Cardiac muscle cell (in vitro differentiated cells and primary cell): ENCODE data around the gene PSMC2. TPM values are rescaled to one million over a fixed set of nuclear protein-coding genes. Genes with fewer than 3 reads are reported as not detected.
A peak's percentile ranks its signal among the peaks of the same experiment; 100 is the strongest.

Experiments
- DNase-seq, 2 donors: peaks; one replicate each; pipeline versions ENCODE4 v3.0.0 to v3.0.0-alpha.2; 2010 to 2017; ENCODE audit warnings: low read depth in 1 of 2, low spot score in 1 of 2
- H3K27ac ChIP-seq: fragments of 200-600 bp; sonication (generic); 2 replicates; pipeline ENCODE4 v1.5.1; 2016
- H3K27me3 ChIP-seq: fragments of 200-600 bp; sonication (generic); 2 replicates; pipeline ENCODE4 v1.6.0; 2016; ENCODE audit warnings: control low read depth
- H3K36me3 ChIP-seq: fragments of 200-600 bp; sonication (generic); 2 replicates; pipeline ENCODE4 v1.5.1; 2016; ENCODE audit warnings: control low read depth
- H3K4me1 ChIP-seq: fragments of 200-600 bp; sonication (generic); 2 replicates; pipeline ENCODE4 v1.8.1; 2017; ENCODE audit warnings: low read depth, mild to moderate bottlenecking, mixed run types
- H3K4me3 ChIP-seq: fragments of 200-600 bp; sonication (generic); 2 replicates; pipeline ENCODE4 v1.5.1; 2016; ENCODE audit warnings: mild to moderate bottlenecking
- H3K9me3 ChIP-seq: fragments of 200-600 bp; sonication (generic); 2 replicates; pipeline ENCODE4 v1.5.1; 2017; ENCODE audit warnings: low read depth, mild to moderate bottlenecking, control low read depth
- polyA plus RNA-seq: library from polyadenylated mRNA; unstranded; fragments of >200 nt; fragmentation: Nextera tagmentation; extraction: Ambion mirVana; gene quantifications from 2 replicates; pipeline ENCODE4 v1.2.1, GENCODE V29; 2016
- total RNA-seq: library from RNA; depleted of rRNA; stranded (reverse); fragments of >200 nt; gene quantifications from 2 replicates; pipeline ENCODE4 v1.2.3, GENCODE V29; 2016
- TF ChIP-seq, protein P1 (sequence below): IDR thresholded peaks from 2 replicates; pipeline ENCODE4 v1.5.1; 2012; ENCODE audit warnings: low read depth, mild to moderate bottlenecking, low read length

Gene PSMC2
- total RNA-seq = 75.6 and 90.6 TPM in 2 replicates
- polyA plus RNA-seq = 112 and 156 TPM in 2 replicates

DNA sequence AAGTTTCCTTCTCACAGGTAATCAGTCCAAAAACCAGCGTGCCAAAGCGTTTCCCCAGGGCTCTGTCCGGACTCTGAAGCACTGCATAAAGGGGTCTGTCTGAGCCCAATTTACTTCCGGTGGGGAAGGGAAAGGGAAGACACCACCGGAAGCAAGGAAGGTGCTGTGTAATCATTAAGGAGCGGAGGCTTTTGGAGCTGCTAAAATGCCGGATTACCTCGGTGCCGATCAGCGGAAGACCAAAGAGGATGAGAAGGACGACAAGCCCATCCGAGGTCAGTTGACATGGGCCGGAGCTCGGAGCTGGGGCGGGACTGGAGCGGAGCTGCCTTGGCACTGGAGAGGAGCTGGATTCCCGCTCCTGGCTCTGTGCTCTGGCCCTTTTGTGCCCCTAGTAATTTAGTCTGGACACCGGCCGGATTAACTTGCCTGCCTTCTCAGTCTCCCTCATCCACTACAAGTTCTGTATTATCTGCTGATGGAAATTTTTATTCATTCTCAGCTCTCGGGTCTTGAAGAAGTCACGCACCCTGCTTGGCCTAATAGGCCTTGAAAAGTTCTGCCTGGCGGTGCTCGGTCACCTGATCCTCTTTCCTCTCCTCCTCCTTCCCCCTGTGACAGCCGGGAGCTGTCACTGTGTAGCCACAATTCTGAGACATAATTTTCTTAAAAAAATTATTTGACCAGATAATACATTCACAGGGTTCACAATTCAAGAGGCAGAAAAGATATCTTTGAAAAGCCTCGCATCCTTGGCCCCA, at the start of gene PSMC2:
PSMC2 (plus strand) TSS at position 137 of the 761 bp plus-strand sequence; CDS start at position 206, 69 bp downstream.
- peak within 1 kb of the TSS; percentile 91 for H3K4me3 ChIP-seq
- H3K27ac ChIP-seq = peak within 1 kb of the TSS; percentile 95
- H3K9me3 ChIP-seq = no peaks in the 10 kb centered on the region
- DNase-seq = peak; percentile 82 to 94
- no peaks in the 10 kb centered on the region for H3K27me3 ChIP-seq
- TF ChIP-seq, protein P1, sequence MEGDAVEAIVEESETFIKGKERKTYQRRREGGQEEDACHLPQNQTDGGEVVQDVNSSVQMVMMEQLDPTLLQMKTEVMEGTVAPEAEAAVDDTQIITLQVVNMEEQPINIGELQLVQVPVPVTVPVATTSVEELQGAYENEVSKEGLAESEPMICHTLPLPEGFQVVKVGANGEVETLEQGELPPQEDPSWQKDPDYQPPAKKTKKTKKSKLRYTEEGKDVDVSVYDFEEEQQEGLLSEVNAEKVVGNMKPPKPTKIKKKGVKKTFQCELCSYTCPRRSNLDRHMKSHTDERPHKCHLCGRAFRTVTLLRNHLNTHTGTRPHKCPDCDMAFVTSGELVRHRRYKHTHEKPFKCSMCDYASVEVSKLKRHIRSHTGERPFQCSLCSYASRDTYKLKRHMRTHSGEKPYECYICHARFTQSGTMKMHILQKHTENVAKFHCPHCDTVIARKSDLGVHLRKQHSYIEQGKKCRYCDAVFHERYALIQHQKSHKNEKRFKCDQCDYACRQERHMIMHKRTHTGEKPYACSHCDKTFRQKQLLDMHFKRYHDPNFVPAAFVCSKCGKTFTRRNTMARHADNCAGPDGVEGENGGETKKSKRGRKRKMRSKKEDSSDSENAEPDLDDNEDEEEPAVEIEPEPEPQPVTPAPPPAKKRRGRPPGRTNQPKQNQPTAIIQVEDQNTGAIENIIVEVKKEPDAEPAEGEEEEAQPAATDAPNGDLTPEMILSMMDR = no peak
- peaks cover 10% of the 10 kb centered on the region for H3K4me1 ChIP-seq
- H3K36me3 ChIP-seq = no peaks in the 10 kb centered on the region

DNA sequence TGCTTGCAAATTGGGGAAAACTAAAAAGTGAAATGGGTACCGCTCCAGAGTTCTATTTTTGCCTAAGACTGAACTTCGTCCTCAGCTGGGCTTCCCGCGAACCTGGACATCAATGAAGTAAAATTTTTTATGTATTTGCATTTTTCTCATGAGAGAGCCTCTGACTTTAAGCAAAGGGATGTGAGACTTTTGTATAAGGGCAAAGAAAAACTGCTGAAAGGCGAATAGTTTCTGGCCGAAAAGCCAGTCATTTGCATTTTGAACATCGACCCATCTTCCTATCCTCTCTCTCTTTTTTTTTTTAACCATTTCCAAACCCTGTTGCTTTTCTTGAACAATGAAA, 49.6 kb upstream of the PSMC2 start:
- Histone ChIP-seq H3K36me3 (peaks cover 23% of the 10 kb centered on the region), H3K9me3 (no peaks in the 10 kb centered on the region)

DNA sequence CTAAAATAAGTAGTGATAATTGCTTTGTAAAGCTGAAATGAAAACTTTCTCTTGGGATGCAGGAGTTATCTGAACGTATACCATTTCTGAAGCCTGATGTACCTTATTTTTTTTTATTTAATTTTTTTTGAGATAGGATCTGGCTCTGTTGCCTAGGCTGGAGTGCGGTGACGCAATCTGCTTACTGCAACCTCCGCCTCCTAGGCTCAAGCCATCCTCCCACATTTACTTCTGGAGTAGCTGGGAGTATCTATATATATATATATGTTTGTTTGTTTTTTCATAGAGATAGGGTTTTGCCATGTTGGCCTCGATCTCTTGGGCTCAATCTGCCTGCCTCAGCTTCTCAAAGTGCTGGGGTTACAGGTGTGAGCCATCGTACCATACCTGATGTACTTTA, 47.8 kb upstream of the PSMC2 start:
- DNase-seq = no peak
- Histone ChIP-seq H3K9me3 (no peaks in the 10 kb centered on the region), H3K36me3 (peaks cover 42% of the 10 kb centered on the region), H3K4me1 (peaks cover 9% of the 10 kb centered on the region), H3K27ac (no peak overlapping the region), H3K27me3 (no peaks in the 10 kb centered on the region), H3K4me3 (no peak overlapping the region)
- TF ChIP-seq, protein P1 = no peak

More for the DNA sequence above, 49.6 kb upstream of the PSMC2 start:
- Histone ChIP-seq H3K4me3 (peak overlapping the region; percentile 67), H3K4me1 (peaks cover 9% of the 10 kb centered on the region), H3K27me3 (peaks cover 3% of the 10 kb centered on the region), H3K27ac (peak overlapping the region; percentile 91)
- DNase-seq = no peak
- TF ChIP-seq, protein P1 = no peak

GRCh38 chr7:103301441-103301840, 46.0 kb upstream of the PSMC2 start:
- peaks cover 9% of the 10 kb centered on the region for H3K4me1 ChIP-seq
- no peaks in the 10 kb centered on the region for H3K27me3 ChIP-seq
- TF ChIP-seq, protein P1 = no peak
- peaks cover 52% of the 10 kb centered on the region for H3K36me3 ChIP-seq
- DNase-seq = no peak
- no peak overlapping the region for H3K27ac ChIP-seq
- no peaks in the 10 kb centered on the region for H3K9me3 ChIP-seq
- H3K4me3 ChIP-seq = no peak overlapping the region

DNA sequence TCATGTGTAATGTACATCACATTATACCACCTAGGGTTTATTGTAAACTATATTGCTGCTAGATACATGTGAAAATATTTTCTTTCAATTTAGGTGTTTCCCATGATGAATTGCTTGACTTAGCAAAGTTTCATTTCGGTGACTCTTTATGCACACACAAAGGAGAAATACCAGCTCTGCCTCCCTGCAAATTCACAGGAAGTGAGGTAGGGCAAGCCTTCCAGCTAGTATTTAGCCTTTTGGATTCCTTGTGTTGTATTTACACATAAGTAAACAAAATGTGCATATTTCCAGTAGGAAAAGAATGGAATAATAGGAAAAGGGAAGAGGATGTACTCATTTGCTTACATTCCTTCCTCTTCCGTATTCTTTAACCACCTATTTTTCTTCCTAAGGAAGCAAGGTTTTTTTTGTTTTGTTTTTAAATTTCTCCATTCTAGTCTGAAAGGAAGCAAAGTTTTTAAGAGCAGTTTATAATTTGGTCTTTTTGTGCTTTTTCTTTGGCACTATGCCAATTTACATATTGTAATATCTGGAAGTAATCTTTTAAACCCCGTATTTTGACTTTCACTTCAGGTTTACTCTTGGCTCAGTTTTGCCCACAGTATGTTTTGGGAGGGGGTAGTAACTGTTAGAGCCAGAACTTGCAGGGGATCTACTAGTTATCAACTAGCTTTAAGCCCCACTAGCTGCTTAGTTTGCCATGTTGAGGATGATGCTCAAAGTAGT, 39.8 kb upstream of the PSMC2 start:
- no peak overlapping the region for H3K27ac ChIP-seq
- H3K4me3 ChIP-seq = no peak overlapping the region

More for the DNA sequence above, 39.8 kb upstream of the PSMC2 start:
- DNase-seq = no peak
- no peaks in the 10 kb centered on the region for H3K9me3 ChIP-seq
- H3K4me1 ChIP-seq = no peaks in the 10 kb centered on the region
- H3K27me3 ChIP-seq = no peaks in the 10 kb centered on the region
- TF ChIP-seq, protein P1 = no peak
- H3K36me3 ChIP-seq = peaks cover 90% of the 10 kb centered on the region
